Neural cell (in vitro differentiated cells): ENCODE measurements around the gene DDX24. TPM values are rescaled to one million over a fixed set of nuclear protein-coding genes. Genes with fewer than 3 reads are reported as not detected.

Experiments
- H2AFZ ChIP-seq: fragments of 200-600, 300-800 bp; sonication (generic), shearing (Covaris generic); 2 replicates; pipeline ENCODE4 v1.6.0; 2014; ENCODE audit warnings: low read depth, mild to moderate bottlenecking, antibody characterized with exemption, low read length, moderate library complexity
- H3F3A ChIP-seq: fragments of 200-600 bp; shearing (Covaris generic); 2 replicates; pipeline ENCODE4 v1.6.1; 2016; ENCODE audit warnings: mild to moderate bottlenecking, moderate library complexity, mixed read lengths, antibody characterized with exemption, low read length; ENCODE audit not compliant: insufficient read depth, poor library complexity, severe bottlenecking
- H3K27ac ChIP-seq: fragments of 200-600, 300-800 bp; sonication (generic), shearing (Covaris generic); 2 replicates; pipeline ENCODE4 v1.5.1; 2014; ENCODE audit warnings: mild to moderate bottlenecking, low read length, moderate library complexity
- H3K27me3 ChIP-seq: fragments of 300-800, 200-600 bp; sonication (generic), shearing (Covaris generic); 2 replicates; pipeline ENCODE4 v1.6.0; 2014; ENCODE audit warnings: mild to moderate bottlenecking, low read depth, low read length, moderate library complexity; ENCODE audit not compliant: insufficient read depth
- H3K36me3 ChIP-seq: fragments of 300-800, 200-600 bp; sonication (generic), shearing (Covaris generic); 2 replicates; pipeline ENCODE4 v1.5.1; 2014; ENCODE audit warnings: mild to moderate bottlenecking, antibody characterized with exemption, low read length, moderate library complexity; ENCODE audit not compliant: insufficient read depth
- H3K4me2 ChIP-seq: fragments of 300-800, 200-600 bp; sonication (generic), shearing (Covaris generic); 2 replicates; pipeline ENCODE4 v1.6.0; 2014; ENCODE audit warnings: mild to moderate bottlenecking, low read length
- H3K4me3 ChIP-seq: fragments of 300-800, 200-600 bp; sonication (generic), shearing (Covaris generic); 2 replicates; pipeline ENCODE4 v1.5.1; 2014; ENCODE audit warnings: mild to moderate bottlenecking, low read length, moderate library complexity
- H3K79me2 ChIP-seq: fragments of 200-600 bp; shearing (Covaris generic); replicated peaks from 2 replicates; pipeline ENCODE4 v1.6.0; 2014; ENCODE audit warnings: mild to moderate bottlenecking, low read length, moderate library complexity; ENCODE audit not compliant: insufficient read depth
- H3K9ac ChIP-seq: fragments of 300-800, 200-600 bp; sonication (generic), shearing (Covaris generic); 2 replicates; pipeline ENCODE4 v1.6.1; 2016; ENCODE audit warnings: mild to moderate bottlenecking, low read length, mixed read lengths
- H3K9me2 ChIP-seq: fragments of 200-600 bp; shearing (Covaris generic); 2 replicates; pipeline ENCODE4 v1.6.1; 2016; ENCODE audit warnings: mild to moderate bottlenecking, low read length, mixed read lengths; ENCODE audit not compliant: insufficient read depth
- H3K9me3 ChIP-seq: fragments of 200-600, 300-800 bp; sonication (generic), shearing (Covaris generic); 2 replicates; pipeline ENCODE4 v1.6.1; 2016; ENCODE audit warnings: mild to moderate bottlenecking, mixed run types, low read length, moderate library complexity, mixed read lengths
- H4K20me1 ChIP-seq: fragments of 200-600 bp; shearing (Covaris generic); 2 replicates; pipeline ENCODE4 v1.6.1; 2016; ENCODE audit warnings: mild to moderate bottlenecking, mixed run types; ENCODE audit not compliant: insufficient read depth
- EP300 ChIP-seq: fragments of 450-650 bp; conservative IDR thresholded peaks from 2 replicates; pipeline ENCODE4 v1.6.1; 2014; ENCODE audit warnings: antibody characterized with exemption, mild to moderate bottlenecking, moderate library complexity; ENCODE audit not compliant: poor library complexity, severe bottlenecking
- EZH2 ChIP-seq: fragments of 200-600, 300-800 bp; shearing (Covaris generic), sonication (generic); IDR thresholded peaks from 2 replicates; pipeline ENCODE4 v1.6.1; 2014; ENCODE audit warnings: antibody characterized with exemption, low read length, borderline replicate concordance, mild to moderate bottlenecking; ENCODE audit not compliant: insufficient read depth, poor library complexity, severe bottlenecking
- MXI1 ChIP-seq: fragments of 450-650 bp; conservative IDR thresholded peaks from 2 replicates; pipeline ENCODE4 v1.6.1; 2014; ENCODE audit warnings: antibody characterized with exemption, mild to moderate bottlenecking; ENCODE audit not compliant: poor library complexity, severe bottlenecking
- POLR2AphosphoS5 ChIP-seq: IDR thresholded peaks from 2 replicates; pipeline ENCODE4 v1.6.1; 2012
- RAD21 ChIP-seq: fragments of 450-650 bp; conservative IDR thresholded peaks from 2 replicates; pipeline ENCODE4 v1.6.1; 2014; ENCODE audit warnings: antibody characterized with exemption, mild to moderate bottlenecking, moderate library complexity
- SMC3 ChIP-seq: fragments of 450-650 bp; conservative IDR thresholded peaks from 2 replicates; pipeline ENCODE4 v1.6.1; 2014; ENCODE audit warnings: antibody characterized with exemption, mild to moderate bottlenecking, moderate library complexity; ENCODE audit not compliant: poor library complexity
- TAF1 ChIP-seq: IDR thresholded peaks from 2 replicates; pipeline ENCODE4 v1.6.1; 2012; ENCODE audit warnings: low read depth
- polyA minus RNA-seq: library from RNA; depleted of rRNA, polyadenylated mRNA; stranded (reverse); fragments of >200 nt; gene quantifications from 2 replicates; pipeline ENCODE4 v1.2.3, GENCODE V29; 2014
- polyA plus RNA-seq: library from polyadenylated mRNA; depleted of rRNA; stranded (reverse); fragments of >200 nt; gene quantifications from 2 replicates; pipeline ENCODE4 v1.2.3, GENCODE V29; 2014
- TF ChIP-seq, protein P1 (sequence below): IDR thresholded peaks from 2 replicates; pipeline ENCODE4 v1.6.1; 2012; ENCODE audit warnings: borderline replicate concordance
- TF ChIP-seq, protein P2 (sequence below): fragments of 450-650 bp; IDR thresholded peaks from 2 replicates; pipeline ENCODE4 v1.5.1; 2014; ENCODE audit warnings: antibody characterized with exemption, mild to moderate bottlenecking, moderate library complexity; ENCODE audit not compliant: poor library complexity, severe bottlenecking

Gene DDX24
- polyA plus RNA-seq: 158 and 177 TPM in 2 replicates
- 168 and 198 TPM in 2 replicates for polyA minus RNA-seq

GRCh38 chr14:94080621-94081385 lies at the start of gene DDX24, which contains the start of gene IFI27L1:
DDX24 (minus strand) TSS chr14:94081202; CDS start chr14:94079742, 1,460 bp downstream.
IFI27L1 (plus strand) TSS chr14:94081310; CDS start chr14:94096938, 15,628 bp downstream.
- peak within 1 kb of the TSS; percentile 91 for H3K4me3 ChIP-seq
- H3K36me3 ChIP-seq: peaks cover 15% of the 10 kb centered on the region
- TF ChIP-seq EZH2 (no peak), POLR2AphosphoS5 (peak; percentile 99), TAF1 (peak; percentile 95), SMC3 (no peak), EP300 (peak; percentile 13), MXI1 (peak; percentile 83), RAD21 (no peak)
- TF ChIP-seq, protein P1, sequence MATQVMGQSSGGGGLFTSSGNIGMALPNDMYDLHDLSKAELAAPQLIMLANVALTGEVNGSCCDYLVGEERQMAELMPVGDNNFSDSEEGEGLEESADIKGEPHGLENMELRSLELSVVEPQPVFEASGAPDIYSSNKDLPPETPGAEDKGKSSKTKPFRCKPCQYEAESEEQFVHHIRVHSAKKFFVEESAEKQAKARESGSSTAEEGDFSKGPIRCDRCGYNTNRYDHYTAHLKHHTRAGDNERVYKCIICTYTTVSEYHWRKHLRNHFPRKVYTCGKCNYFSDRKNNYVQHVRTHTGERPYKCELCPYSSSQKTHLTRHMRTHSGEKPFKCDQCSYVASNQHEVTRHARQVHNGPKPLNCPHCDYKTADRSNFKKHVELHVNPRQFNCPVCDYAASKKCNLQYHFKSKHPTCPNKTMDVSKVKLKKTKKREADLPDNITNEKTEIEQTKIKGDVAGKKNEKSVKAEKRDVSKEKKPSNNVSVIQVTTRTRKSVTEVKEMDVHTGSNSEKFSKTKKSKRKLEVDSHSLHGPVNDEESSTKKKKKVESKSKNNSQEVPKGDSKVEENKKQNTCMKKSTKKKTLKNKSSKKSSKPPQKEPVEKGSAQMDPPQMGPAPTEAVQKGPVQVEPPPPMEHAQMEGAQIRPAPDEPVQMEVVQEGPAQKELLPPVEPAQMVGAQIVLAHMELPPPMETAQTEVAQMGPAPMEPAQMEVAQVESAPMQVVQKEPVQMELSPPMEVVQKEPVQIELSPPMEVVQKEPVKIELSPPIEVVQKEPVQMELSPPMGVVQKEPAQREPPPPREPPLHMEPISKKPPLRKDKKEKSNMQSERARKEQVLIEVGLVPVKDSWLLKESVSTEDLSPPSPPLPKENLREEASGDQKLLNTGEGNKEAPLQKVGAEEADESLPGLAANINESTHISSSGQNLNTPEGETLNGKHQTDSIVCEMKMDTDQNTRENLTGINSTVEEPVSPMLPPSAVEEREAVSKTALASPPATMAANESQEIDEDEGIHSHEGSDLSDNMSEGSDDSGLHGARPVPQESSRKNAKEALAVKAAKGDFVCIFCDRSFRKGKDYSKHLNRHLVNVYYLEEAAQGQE: peak; percentile 80
- TF ChIP-seq, protein P2, sequence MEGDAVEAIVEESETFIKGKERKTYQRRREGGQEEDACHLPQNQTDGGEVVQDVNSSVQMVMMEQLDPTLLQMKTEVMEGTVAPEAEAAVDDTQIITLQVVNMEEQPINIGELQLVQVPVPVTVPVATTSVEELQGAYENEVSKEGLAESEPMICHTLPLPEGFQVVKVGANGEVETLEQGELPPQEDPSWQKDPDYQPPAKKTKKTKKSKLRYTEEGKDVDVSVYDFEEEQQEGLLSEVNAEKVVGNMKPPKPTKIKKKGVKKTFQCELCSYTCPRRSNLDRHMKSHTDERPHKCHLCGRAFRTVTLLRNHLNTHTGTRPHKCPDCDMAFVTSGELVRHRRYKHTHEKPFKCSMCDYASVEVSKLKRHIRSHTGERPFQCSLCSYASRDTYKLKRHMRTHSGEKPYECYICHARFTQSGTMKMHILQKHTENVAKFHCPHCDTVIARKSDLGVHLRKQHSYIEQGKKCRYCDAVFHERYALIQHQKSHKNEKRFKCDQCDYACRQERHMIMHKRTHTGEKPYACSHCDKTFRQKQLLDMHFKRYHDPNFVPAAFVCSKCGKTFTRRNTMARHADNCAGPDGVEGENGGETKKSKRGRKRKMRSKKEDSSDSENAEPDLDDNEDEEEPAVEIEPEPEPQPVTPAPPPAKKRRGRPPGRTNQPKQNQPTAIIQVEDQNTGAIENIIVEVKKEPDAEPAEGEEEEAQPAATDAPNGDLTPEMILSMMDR: no peak
- H3K9me3 ChIP-seq: no peaks in the 10 kb centered on the region
- peak within 1 kb of the TSS; percentile 70 for H2AFZ ChIP-seq
- no peaks in the 10 kb centered on the region for H3K27me3 ChIP-seq
- H3K9me2 ChIP-seq: no peaks in the 10 kb centered on the region
- peak within 1 kb of the TSS; percentile 74 for H3K4me2 ChIP-seq
- H3K27ac ChIP-seq: peak within 1 kb of the TSS; percentile 94
- H4K20me1 ChIP-seq: no peaks in the 10 kb centered on the region
- peak within 1 kb of the TSS; percentile 97 for H3K9ac ChIP-seq
- H3K79me2 ChIP-seq: peaks cover 55% of the 10 kb centered on the region
- no peaks in the 10 kb centered on the region for H3F3A ChIP-seq

- no peaks in the 10 kb centered on the region for H3F3A ChIP-seq
- peak overlapping the region; percentile 72 for H3K4me2 ChIP-seq
- H3K36me3 ChIP-seq: no peaks in the 10 kb centered on the region
- H3K9me3 ChIP-seq: no peaks in the 10 kb centered on the region
- peak overlapping the region; percentile 62 for H3K4me3 ChIP-seq
- H2AFZ ChIP-seq: peak overlapping the region; percentile 37
- peak overlapping the region; percentile 51 for H3K9ac ChIP-seq
- H3K79me2 ChIP-seq: no peaks in the 10 kb centered on the region
- no peaks in the 10 kb centered on the region for H3K9me2 ChIP-seq
- H3K27me3 ChIP-seq: no peaks in the 10 kb centered on the region
- no peak overlapping the region for H3K27ac ChIP-seq
- no peaks in the 10 kb centered on the region for H4K20me1 ChIP-seq
- TF ChIP-seq POLR2AphosphoS5 (no peak), EZH2 (no peak), RAD21 (no peak), TAF1 (no peak), SMC3 (no peak), MXI1 (no peak), EP300 (no peak)
- TF ChIP-seq, protein P2: no peak
- TF ChIP-seq, protein P1: no peak
Observed at GRCh38 chr14:94129758-94130414, 48.9 kb upstream of the DDX24 start.
